ENCODE measurements around the gene C1RL. TPM values are rescaled to one million over a fixed set of nuclear protein-coding genes. Genes with fewer than 3 reads are reported as not detected.
A peak's percentile ranks its signal among the peaks of the same experiment; 100 is the strongest.

The C1RL gene
- total RNA-seq, result 100 to 1,000 TPM; 126 to 134 TPM

DNA sequence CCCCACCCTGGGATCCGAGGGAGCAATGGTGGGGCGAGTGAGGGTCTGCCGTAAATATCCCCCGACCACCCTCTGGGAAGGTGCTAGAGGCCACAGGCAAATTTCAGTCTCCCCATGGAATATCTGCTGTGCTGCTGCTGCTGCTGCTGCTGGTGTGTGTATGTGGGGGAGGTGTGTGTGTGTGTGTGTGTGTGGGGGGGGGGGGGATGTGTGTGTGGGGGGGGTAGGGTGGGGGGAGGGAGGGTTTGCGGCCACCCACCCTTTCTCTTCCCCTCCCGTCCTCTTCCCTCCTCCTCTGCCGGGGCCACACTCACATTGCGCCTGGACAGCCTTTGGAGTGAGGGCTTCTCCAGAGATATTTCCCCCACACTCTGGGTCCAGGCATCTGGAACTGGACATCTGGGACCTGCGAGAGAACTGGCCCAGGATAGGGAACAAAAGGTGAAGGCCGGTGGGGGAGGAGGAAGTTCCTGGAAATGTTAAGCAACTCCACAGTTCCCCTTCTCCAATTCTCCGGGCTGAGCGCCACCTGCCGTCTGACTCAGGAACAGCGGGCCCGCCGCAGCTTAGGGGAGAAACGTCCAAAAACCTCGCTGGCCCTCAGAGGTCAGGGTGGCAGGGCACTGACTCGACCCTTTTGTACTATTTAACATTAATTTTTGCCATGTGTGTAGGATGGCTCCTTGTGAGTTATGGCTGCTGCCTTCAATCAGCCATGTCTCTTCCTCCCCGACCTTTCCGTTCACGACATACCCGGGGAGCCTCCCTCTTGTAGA, at the start of gene C1RL:
Gene C1RL, minus strand, starts transcription at position 419 of the 776 bp plus-strand sequence. Its CDS starts 34 bp downstream, at position 385.
- TF ChIP-seq CTCF (IDR thresholded peaks at IDR 0.05), result peak; percentile 98
- Histone ChIP-seq H3K4me1 (ENCODE audit: control insufficient read depth in 1 of 2, low read depth in 2 of 2) (peaks cover 10 to 24% of the 10 kb centered on the region in 2 donors), H3K9me3 (no peaks in the 10 kb centered on the region), H3K4me3 (peak within 1 kb of the TSS; percentile 78), H3K36me3 (no peaks in the 10 kb centered on the region), H3K27ac (peak within 1 kb of the TSS; percentile 93 to 99), H3K27me3 (replicated peaks; ENCODE audit: insufficient read depth) (no peaks in the 10 kb centered on the region)
- DNase-seq (ENCODE audit: low spot score), result peak; percentile 82
- ATAC-seq (ENCODE audit: insufficient number of reproducible peaks, low FRiP score, low read depth), result peak; percentile 83

DNA sequence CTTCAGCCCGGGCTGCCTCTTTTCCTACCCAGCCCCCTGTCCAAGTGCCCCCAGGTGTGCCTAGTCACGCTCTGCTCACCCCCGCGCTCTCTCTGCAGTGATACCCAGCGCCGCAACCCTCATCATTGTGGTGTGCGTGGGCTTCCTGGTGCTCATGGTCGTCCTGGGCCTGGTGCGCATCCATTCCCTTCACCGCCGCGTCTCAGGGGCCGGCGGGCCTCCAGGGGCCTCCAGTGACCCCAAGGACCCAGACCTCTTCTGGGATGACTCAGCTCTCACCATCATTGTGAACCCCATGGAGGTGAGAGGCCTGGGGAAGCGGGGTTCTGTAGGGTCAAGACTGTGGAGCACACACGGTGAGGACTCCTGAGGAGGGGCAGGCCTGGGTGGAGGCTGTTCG, 48.4 kb upstream of the C1RL start:
- DNase-seq (ENCODE audit: low spot score) (no peak), ATAC-seq (ENCODE audit: insufficient number of reproducible peaks, low FRiP score, low read depth) (no peak)
- Histone ChIP-seq H3K27me3 (replicated peaks; ENCODE audit: insufficient read depth) (no peaks in the 10 kb centered on the region), H3K4me1 (ENCODE audit: control insufficient read depth in 1 of 2, low read depth in 2 of 2) (peaks cover 0 to 7% of the 10 kb centered on the region in 2 donors), H3K4me3 (no peak overlapping the region), H3K9me3 (no peaks in the 10 kb centered on the region), H3K36me3 (peaks cover 5% of the 10 kb centered on the region), H3K27ac (no peak overlapping the region)
- no peak for TF ChIP-seq CTCF (IDR thresholded peaks at IDR 0.05)

- no peaks in the 10 kb centered on the region for H3K27me3 ChIP-seq (replicated peaks; ENCODE audit: insufficient read depth)
- H3K27ac ChIP-seq, result no peak overlapping the region
- no peak overlapping the region for H3K4me3 ChIP-seq
- H3K36me3 ChIP-seq, result peaks cover 5% of the 10 kb centered on the region
- peaks cover 0 to 7% of the 10 kb centered on the region in 2 donors for H3K4me1 ChIP-seq (ENCODE audit: control insufficient read depth in 1 of 2, low read depth in 2 of 2)
- no peaks in the 10 kb centered on the region for H3K9me3 ChIP-seq
- no peak for DNase-seq (ENCODE audit: low spot score)
- TF ChIP-seq CTCF (IDR thresholded peaks at IDR 0.05), result no peak
- ATAC-seq (ENCODE audit: insufficient number of reproducible peaks, low FRiP score, low read depth), result no peak
Observed at GRCh38 chr12:7156259-7157197, 47.5 kb upstream of the C1RL start.

DNA sequence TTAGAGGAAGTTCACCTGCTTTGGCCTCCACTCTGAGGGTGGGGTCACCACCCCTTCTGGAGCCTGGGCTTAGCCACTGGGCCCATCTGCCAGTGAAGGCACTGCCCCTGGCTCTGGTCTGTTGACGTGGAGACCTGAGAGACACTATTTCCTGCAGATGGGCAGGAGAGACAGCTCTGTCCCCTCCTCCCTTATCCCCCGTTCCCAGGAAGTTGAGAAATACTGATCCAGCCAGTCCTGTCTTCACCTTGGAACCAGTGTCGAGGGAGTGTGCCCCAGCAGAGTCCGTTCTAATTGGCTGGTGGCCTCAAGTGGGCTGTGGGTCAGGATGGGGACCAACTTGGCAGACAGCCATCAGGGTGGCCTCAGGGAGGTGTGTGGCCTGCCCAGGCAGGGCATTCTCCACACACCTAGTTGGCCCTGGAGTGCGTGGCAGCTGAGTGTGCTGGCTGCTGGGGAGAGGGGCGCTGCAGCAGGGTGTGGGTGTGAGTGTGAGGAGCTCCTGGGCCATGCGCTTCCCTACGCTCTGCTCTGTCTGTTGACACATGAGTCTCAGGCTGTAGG, 46.5 kb upstream of the C1RL start:
- H3K4me3 ChIP-seq, result no peak overlapping the region
- ATAC-seq (ENCODE audit: insufficient number of reproducible peaks, low FRiP score, low read depth) (no peak), DNase-seq (ENCODE audit: low spot score) (no peak)
- H3K27me3 ChIP-seq (replicated peaks; ENCODE audit: insufficient read depth), result no peaks in the 10 kb centered on the region
- no peak overlapping the region for H3K27ac ChIP-seq
- peaks cover 6% of the 10 kb centered on the region for H3K36me3 ChIP-seq
- no peak for TF ChIP-seq CTCF (IDR thresholded peaks at IDR 0.05)
- H3K4me1 ChIP-seq (ENCODE audit: control insufficient read depth in 1 of 2, low read depth in 2 of 2), result peaks cover 0 to 7% of the 10 kb centered on the region in 2 donors
- no peaks in the 10 kb centered on the region for H3K9me3 ChIP-seq
